Measurements from ENCODE around the gene KRTAP10-12. TPM values are rescaled to one million over a fixed set of nuclear protein-coding genes. Genes with fewer than 3 reads are reported as not detected.

The KRTAP10-12 gene
- total and polyA plus RNA-seq, 4 donors, result not detected

- Histone ChIP-seq H3K4me1 (ENCODE audit: control insufficient read depth in 4 of 4, insufficient read depth in 4 of 4, low read length in 3 of 4) (peaks cover 0 to 3% (median 0%) of the 10 kb centered on the region in 4 donors), H3K27me3 (ENCODE audit: control insufficient read depth in 4 of 4, insufficient read depth in 4 of 4, low read length in 3 of 4) (peaks cover 0 to 19% (median 6%) of the 10 kb centered on the region in 4 donors), H3K9ac (ENCODE audit: low read depth in 1 of 2, low read length in 2 of 2) (no peak overlapping the region), H3K9me3 (ENCODE audit: control insufficient read depth in 4 of 4, low read length in 3 of 4) (no peaks in the 10 kb centered on the region), H3K4me3 (ENCODE audit: low read depth in 1 of 3, low read length in 3 of 3) (no peak overlapping the region), H3K27ac (ENCODE audit: low read depth in 1 of 2, low read length in 2 of 2) (no peak overlapping the region), H3K36me3 (ENCODE audit: control insufficient read depth in 4 of 4, insufficient read depth in 3 of 4, low read depth in 1 of 4, low read length in 3 of 4) (no peaks in the 10 kb centered on the region)
- TF ChIP-seq, protein P1, sequence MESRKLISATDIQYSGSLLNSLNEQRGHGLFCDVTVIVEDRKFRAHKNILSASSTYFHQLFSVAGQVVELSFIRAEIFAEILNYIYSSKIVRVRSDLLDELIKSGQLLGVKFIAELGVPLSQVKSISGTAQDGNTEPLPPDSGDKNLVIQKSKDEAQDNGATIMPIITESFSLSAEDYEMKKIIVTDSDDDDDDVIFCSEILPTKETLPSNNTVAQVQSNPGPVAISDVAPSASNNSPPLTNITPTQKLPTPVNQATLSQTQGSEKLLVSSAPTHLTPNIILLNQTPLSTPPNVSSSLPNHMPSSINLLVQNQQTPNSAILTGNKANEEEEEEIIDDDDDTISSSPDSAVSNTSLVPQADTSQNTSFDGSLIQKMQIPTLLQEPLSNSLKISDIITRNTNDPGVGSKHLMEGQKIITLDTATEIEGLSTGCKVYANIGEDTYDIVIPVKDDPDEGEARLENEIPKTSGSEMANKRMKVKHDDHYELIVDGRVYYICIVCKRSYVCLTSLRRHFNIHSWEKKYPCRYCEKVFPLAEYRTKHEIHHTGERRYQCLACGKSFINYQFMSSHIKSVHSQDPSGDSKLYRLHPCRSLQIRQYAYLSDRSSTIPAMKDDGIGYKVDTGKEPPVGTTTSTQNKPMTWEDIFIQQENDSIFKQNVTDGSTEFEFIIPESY (IDR thresholded peaks at IDR 0.05), result no peak
- TF ChIP-seq MAX (IDR thresholded peaks at IDR 0.05), result no peak
- no peak for TF ChIP-seq FOXA1 (IDR thresholded peaks at IDR 0.05)
- TF ChIP-seq GABPA (IDR thresholded peaks at IDR 0.05 in 1 of 2, conservative IDR thresholded peaks at IDR 0.05 in 1 of 2), result no peak
- TF ChIP-seq HNF4A (conservative IDR thresholded peaks at IDR 0.05), result no peak
- TF ChIP-seq EGR1 (IDR thresholded peaks at IDR 0.05; ENCODE audit: low read depth in 2 of 2), result no peak
- no peak for TF ChIP-seq JUND (IDR thresholded peaks at IDR 0.05)
- TF ChIP-seq HNF4G (IDR thresholded peaks at IDR 0.05), result no peak
- no peak for TF ChIP-seq RXRA (IDR thresholded peaks at IDR 0.05)
- no peak for TF ChIP-seq TAF1 (conservative IDR thresholded peaks at IDR 0.05)
- TF ChIP-seq CTCF (IDR thresholded peaks at IDR 0.05; ENCODE audit: low read depth, low read length, missing input control), result no peak
- TF ChIP-seq FOXA2 (IDR thresholded peaks at IDR 0.05), result no peak
- no peak for TF ChIP-seq REST (IDR thresholded peaks at IDR 0.05)
- TF ChIP-seq RAD21 (IDR thresholded peaks at IDR 0.05), result no peak
- TF ChIP-seq SP1 (IDR thresholded peaks at IDR 0.05), result no peak
- no peak for TF ChIP-seq NR2F2 (IDR thresholded peaks at IDR 0.05)
- TF ChIP-seq, protein P2, sequence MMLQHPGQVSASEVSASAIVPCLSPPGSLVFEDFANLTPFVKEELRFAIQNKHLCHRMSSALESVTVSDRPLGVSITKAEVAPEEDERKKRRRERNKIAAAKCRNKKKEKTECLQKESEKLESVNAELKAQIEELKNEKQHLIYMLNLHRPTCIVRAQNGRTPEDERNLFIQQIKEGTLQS (IDR thresholded peaks at IDR 0.05), result no peak
- no peak for TF ChIP-seq YY1 (IDR thresholded peaks at IDR 0.05)
- WGBS, result 26% methylated on average over 61 of the region's 61 CpGs
- DNase-seq (ENCODE audit: low spot score), result no peak
Observed at GRCh38 chr21:44723177-44724131, 26.5 kb downstream of the KRTAP10-12 start.
